Stimulated activated CD8-positive, alpha-beta memory T cell treated with anti-CD3 and anti-CD28 coated beads, Interleukin-12 subunit alpha, Interleukin-12 subunit beta, amount 100 ng/mL, for 24 hours (primary cell): ENCODE data around the gene ATP2B3.
A peak's percentile ranks its signal among the peaks of the same experiment; 100 is the strongest.

ENCODE experiments used
- DNase-seq: peaks from one replicate; pipeline ENCODE4 v3.0.0-alpha.2; 2020; ENCODE audit errors: extremely low read depth

ATP2B3 gene

GRCh38 chrX:153517423-153517822, at the start of gene ATP2B3:
Gene ATP2B3, plus strand, starts transcription at chrX:153517642. Its CDS starts 18,606 bp downstream, at chrX:153536248.
- no peak for DNase-seq

- DNase-seq, result no peak
Observed at GRCh38 chrX:153468008-153468580, 49.3 kb upstream of the ATP2B3 start.

- DNase-seq, result no peak
Observed at GRCh38 chrX:153469811-153470410, 47.5 kb upstream of the ATP2B3 start.

GRCh38 chrX:153470411-153471363, 46.8 kb upstream of the ATP2B3 start, which contains the start of gene HAUS7:
Gene HAUS7, minus strand, starts transcription at chrX:153470576. Its CDS starts 19 bp downstream, at chrX:153470557.
- peak; percentile 60 for DNase-seq

GRCh38 chrX:153471663-153472280, 45.7 kb upstream of the ATP2B3 start:
- no peak for DNase-seq

- DNase-seq, result no peak
Observed at GRCh38 chrX:153473126-153473525, 44.3 kb upstream of the ATP2B3 start.

GRCh38 chrX:153474266-153474665, 43.2 kb upstream of the ATP2B3 start:
- no peak for DNase-seq

GRCh38 chrX:153474718-153475117, 42.7 kb upstream of the ATP2B3 start:
- DNase-seq, result no peak

- no peak for DNase-seq
Observed at GRCh38 chrX:153475271-153475670, 42.2 kb upstream of the ATP2B3 start.

- no peak for DNase-seq
Observed at GRCh38 chrX:153475751-153476281, 41.6 kb upstream of the ATP2B3 start.

- DNase-seq, result no peak
Observed at GRCh38 chrX:153476666-153477363, 40.6 kb upstream of the ATP2B3 start.

- DNase-seq, result no peak
Observed at GRCh38 chrX:153477364-153477857, 40.0 kb upstream of the ATP2B3 start.

- no peak for DNase-seq
Observed at GRCh38 chrX:153477901-153478300, 39.5 kb upstream of the ATP2B3 start.

GRCh38 chrX:153478746-153479145, 38.7 kb upstream of the ATP2B3 start:
- no peak for DNase-seq

GRCh38 chrX:153481043-153481442, 36.4 kb upstream of the ATP2B3 start:
- no peak for DNase-seq

GRCh38 chrX:153482376-153483015, 34.9 kb upstream of the ATP2B3 start:
- no peak for DNase-seq

GRCh38 chrX:153485396-153486080, 31.9 kb upstream of the ATP2B3 start:
- no peak for DNase-seq

- no peak for DNase-seq
Observed at GRCh38 chrX:153486171-153486570, 31.3 kb upstream of the ATP2B3 start.

- DNase-seq, result no peak
Observed at GRCh38 chrX:153487590-153488071, 29.8 kb upstream of the ATP2B3 start.
